ENCODE measurements around the gene GRIK1.

GRIK1 gene

DNA sequence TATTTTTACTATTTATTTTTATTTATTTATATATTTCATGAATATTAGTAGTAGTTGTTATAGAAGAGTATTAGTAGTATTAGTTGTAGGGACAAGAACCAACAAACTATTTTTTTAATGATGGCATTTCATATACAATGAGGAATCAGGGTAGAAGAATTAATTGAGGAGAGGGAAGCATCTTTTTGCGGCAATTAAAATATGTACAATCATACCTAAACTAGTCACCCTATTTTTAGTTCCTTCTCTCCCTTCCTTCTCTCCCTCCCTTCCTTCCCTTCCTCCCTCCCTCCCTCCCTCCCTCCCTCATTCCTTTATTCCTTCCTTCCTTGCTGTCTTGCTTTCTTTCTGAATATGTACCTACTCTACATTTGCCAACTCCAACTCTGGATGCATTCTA lies 189.8 kb downstream of the GRIK1 start:
- no peak overlapping the region for H3K27ac ChIP-seq (ENCODE audit: low read length)
- no peaks in the 10 kb centered on the region for H3K27me3 ChIP-seq (ENCODE audit: control insufficient read depth in 1 of 2, insufficient read depth in 2 of 2, low read length in 2 of 2)
- H3K9me3 ChIP-seq (ENCODE audit: control insufficient read depth in 2 of 2, low read length in 2 of 2) = no peaks in the 10 kb centered on the region
- no peaks in the 10 kb centered on the region for H3K4me1 ChIP-seq (ENCODE audit: control insufficient read depth, insufficient read depth, low read length)
- H3K4me3 ChIP-seq (ENCODE audit: low read length in 2 of 2) = no peak overlapping the region
- no peaks in the 10 kb centered on the region for H3K36me3 ChIP-seq (ENCODE audit: control insufficient read depth in 2 of 2, insufficient read depth in 2 of 2, low read length in 2 of 2)
- no peak overlapping the region for H3K9ac ChIP-seq (ENCODE audit: low read length in 2 of 2)

DNA sequence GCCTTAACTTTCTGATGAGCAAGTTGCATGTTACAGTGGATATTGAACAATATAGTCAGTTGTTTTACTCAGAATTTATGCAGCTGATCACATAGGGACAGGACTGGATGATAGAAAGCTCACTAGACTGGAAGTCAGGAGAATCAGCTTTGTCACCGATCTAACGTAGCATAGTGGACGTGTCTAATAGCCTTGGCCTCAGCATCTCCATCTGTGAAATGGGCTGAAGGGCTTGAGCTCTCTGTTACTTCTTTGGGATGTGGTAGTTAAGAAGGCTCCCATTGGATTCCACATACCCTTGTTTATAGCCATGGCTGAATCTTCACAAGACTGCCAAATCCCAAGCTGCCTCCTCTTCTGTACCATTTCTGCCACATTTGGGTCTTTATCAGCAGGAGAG lies 190.6 kb downstream of the GRIK1 start:
- Histone ChIP-seq H3K27me3 (ENCODE audit: control insufficient read depth in 1 of 2, insufficient read depth in 2 of 2, low read length in 2 of 2) (no peaks in the 10 kb centered on the region), H3K9ac (ENCODE audit: low read length in 2 of 2) (no peak overlapping the region), H3K27ac (ENCODE audit: low read length) (no peak overlapping the region), H3K4me3 (ENCODE audit: low read length in 2 of 2) (no peak overlapping the region), H3K36me3 (ENCODE audit: control insufficient read depth in 2 of 2, insufficient read depth in 2 of 2, low read length in 2 of 2) (no peaks in the 10 kb centered on the region), H3K4me1 (ENCODE audit: control insufficient read depth, insufficient read depth, low read length) (no peaks in the 10 kb centered on the region), H3K9me3 (ENCODE audit: control insufficient read depth in 2 of 2, low read length in 2 of 2) (no peaks in the 10 kb centered on the region)

- Histone ChIP-seq H3K4me1 (ENCODE audit: control insufficient read depth, insufficient read depth, low read length) (no peaks in the 10 kb centered on the region), H3K36me3 (ENCODE audit: control insufficient read depth in 2 of 2, insufficient read depth in 2 of 2, low read length in 2 of 2) (no peaks in the 10 kb centered on the region), H3K4me3 (ENCODE audit: low read length in 2 of 2) (no peak overlapping the region), H3K9ac (ENCODE audit: low read length in 2 of 2) (no peak overlapping the region), H3K9me3 (ENCODE audit: control insufficient read depth in 2 of 2, low read length in 2 of 2) (no peaks in the 10 kb centered on the region), H3K27ac (ENCODE audit: low read length) (no peak overlapping the region), H3K27me3 (ENCODE audit: control insufficient read depth in 1 of 2, insufficient read depth in 2 of 2, low read length in 2 of 2) (no peaks in the 10 kb centered on the region)
Observed at GRCh38 chr21:29748391-29749167, 191.2 kb downstream of the GRIK1 start.

GRCh38 chr21:29741761-29742160 lies 198.0 kb downstream of the GRIK1 start:
- no peaks in the 10 kb centered on the region for H3K4me1 ChIP-seq (ENCODE audit: control insufficient read depth, insufficient read depth, low read length)
- H3K27me3 ChIP-seq (ENCODE audit: control insufficient read depth in 1 of 2, insufficient read depth in 2 of 2, low read length in 2 of 2) = no peaks in the 10 kb centered on the region
- H3K9me3 ChIP-seq (ENCODE audit: control insufficient read depth in 2 of 2, low read length in 2 of 2) = no peaks in the 10 kb centered on the region
- no peaks in the 10 kb centered on the region for H3K36me3 ChIP-seq (ENCODE audit: control insufficient read depth in 2 of 2, insufficient read depth in 2 of 2, low read length in 2 of 2)
- no peak overlapping the region for H3K9ac ChIP-seq (ENCODE audit: low read length in 2 of 2)
- H3K4me3 ChIP-seq (ENCODE audit: low read length in 2 of 2) = no peak overlapping the region
- no peak overlapping the region for H3K27ac ChIP-seq (ENCODE audit: low read length)

- no peak overlapping the region for H3K4me3 ChIP-seq (ENCODE audit: low read length in 2 of 2)
- no peaks in the 10 kb centered on the region for H3K27me3 ChIP-seq (ENCODE audit: control insufficient read depth in 1 of 2, insufficient read depth in 2 of 2, low read length in 2 of 2)
- H3K4me1 ChIP-seq (ENCODE audit: control insufficient read depth, insufficient read depth, low read length) = no peaks in the 10 kb centered on the region
- H3K9ac ChIP-seq (ENCODE audit: low read length in 2 of 2) = no peak overlapping the region
- H3K36me3 ChIP-seq (ENCODE audit: control insufficient read depth in 2 of 2, insufficient read depth in 2 of 2, low read length in 2 of 2) = no peaks in the 10 kb centered on the region
- H3K9me3 ChIP-seq (ENCODE audit: control insufficient read depth in 2 of 2, low read length in 2 of 2) = no peaks in the 10 kb centered on the region
- no peak overlapping the region for H3K27ac ChIP-seq (ENCODE audit: low read length)
Observed at GRCh38 chr21:29739176-29739575, 200.6 kb downstream of the GRIK1 start.

DNA sequence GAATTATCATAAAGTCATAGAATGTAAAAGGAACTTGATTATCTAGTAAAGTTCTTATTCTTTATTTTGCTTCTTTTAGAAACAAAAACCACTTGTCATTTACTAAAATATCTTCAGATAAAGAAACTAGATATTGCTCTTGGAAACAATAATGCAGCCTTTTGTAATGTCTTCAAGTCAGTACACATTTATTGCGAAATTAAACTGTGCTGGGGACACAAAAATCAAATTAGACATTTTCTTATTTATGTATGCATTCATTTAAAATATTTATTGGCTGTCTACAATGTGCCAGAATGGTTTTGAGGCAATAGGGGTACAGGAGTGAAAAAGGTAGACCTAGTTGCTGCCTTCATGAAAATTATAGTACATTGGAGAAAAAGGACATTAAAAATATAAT lies 201.1 kb downstream of the GRIK1 start:
- Histone ChIP-seq H3K36me3 (ENCODE audit: control insufficient read depth in 2 of 2, insufficient read depth in 2 of 2, low read length in 2 of 2) (no peaks in the 10 kb centered on the region), H3K27me3 (ENCODE audit: control insufficient read depth in 1 of 2, insufficient read depth in 2 of 2, low read length in 2 of 2) (no peaks in the 10 kb centered on the region), H3K4me1 (ENCODE audit: control insufficient read depth, insufficient read depth, low read length) (no peaks in the 10 kb centered on the region), H3K4me3 (ENCODE audit: low read length in 2 of 2) (no peak overlapping the region), H3K27ac (ENCODE audit: low read length) (no peak overlapping the region), H3K9me3 (ENCODE audit: control insufficient read depth in 2 of 2, low read length in 2 of 2) (no peaks in the 10 kb centered on the region), H3K9ac (ENCODE audit: low read length in 2 of 2) (no peak overlapping the region)

GRCh38 chr21:29737186-29737585 lies 202.6 kb downstream of the GRIK1 start:
- H3K36me3 ChIP-seq (ENCODE audit: control insufficient read depth in 2 of 2, insufficient read depth in 2 of 2, low read length in 2 of 2) = no peaks in the 10 kb centered on the region
- no peak overlapping the region for H3K27ac ChIP-seq (ENCODE audit: low read length)
- no peak overlapping the region for H3K4me3 ChIP-seq (ENCODE audit: low read length in 2 of 2)
- H3K4me1 ChIP-seq (ENCODE audit: control insufficient read depth, insufficient read depth, low read length) = no peaks in the 10 kb centered on the region
- H3K27me3 ChIP-seq (ENCODE audit: control insufficient read depth in 1 of 2, insufficient read depth in 2 of 2, low read length in 2 of 2) = no peaks in the 10 kb centered on the region
- H3K9me3 ChIP-seq (ENCODE audit: control insufficient read depth in 2 of 2, low read length in 2 of 2) = no peaks in the 10 kb centered on the region
- no peak overlapping the region for H3K9ac ChIP-seq (ENCODE audit: low read length in 2 of 2)

DNA sequence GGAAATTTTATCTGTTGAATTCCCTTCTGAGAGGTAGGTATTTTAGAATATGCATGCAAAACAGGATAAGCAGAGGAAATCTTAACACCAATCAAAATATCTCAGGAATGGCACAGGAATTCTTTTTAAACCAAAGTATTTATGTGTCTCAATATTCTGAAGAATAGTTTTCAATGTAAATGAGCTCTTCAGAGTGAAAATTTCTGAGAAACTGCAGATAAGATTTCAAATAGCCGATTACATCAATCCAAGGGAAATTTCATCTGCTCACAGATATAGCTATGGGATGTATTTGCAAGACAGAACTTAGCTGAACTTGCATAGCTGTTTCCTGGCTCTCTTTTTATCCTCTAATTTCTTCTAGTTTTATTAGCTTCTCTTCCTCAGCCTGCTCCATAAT lies 209.5 kb downstream of the GRIK1 start:
- Histone ChIP-seq H3K9ac (ENCODE audit: low read length in 2 of 2) (no peak overlapping the region), H3K4me1 (ENCODE audit: control insufficient read depth, insufficient read depth, low read length) (no peaks in the 10 kb centered on the region), H3K9me3 (ENCODE audit: control insufficient read depth in 2 of 2, low read length in 2 of 2) (no peaks in the 10 kb centered on the region), H3K36me3 (ENCODE audit: control insufficient read depth in 2 of 2, insufficient read depth in 2 of 2, low read length in 2 of 2) (no peaks in the 10 kb centered on the region), H3K27ac (ENCODE audit: low read length) (no peak overlapping the region), H3K4me3 (ENCODE audit: low read length in 2 of 2) (no peak overlapping the region), H3K27me3 (ENCODE audit: control insufficient read depth in 1 of 2, insufficient read depth in 2 of 2, low read length in 2 of 2) (no peaks in the 10 kb centered on the region)

GRCh38 chr21:29726044-29726443 lies 213.8 kb downstream of the GRIK1 start:
- no peaks in the 10 kb centered on the region for H3K4me1 ChIP-seq (ENCODE audit: control insufficient read depth, insufficient read depth, low read length)
- H3K9ac ChIP-seq (ENCODE audit: low read length in 2 of 2) = no peak overlapping the region
- H3K4me3 ChIP-seq (ENCODE audit: low read length in 2 of 2) = no peak overlapping the region
- no peaks in the 10 kb centered on the region for H3K36me3 ChIP-seq (ENCODE audit: control insufficient read depth in 2 of 2, insufficient read depth in 2 of 2, low read length in 2 of 2)
- H3K27me3 ChIP-seq (ENCODE audit: control insufficient read depth in 1 of 2, insufficient read depth in 2 of 2, low read length in 2 of 2) = no peaks in the 10 kb centered on the region
- H3K27ac ChIP-seq (ENCODE audit: low read length) = no peak overlapping the region
- H3K9me3 ChIP-seq (ENCODE audit: control insufficient read depth in 2 of 2, low read length in 2 of 2) = no peaks in the 10 kb centered on the region

- Histone ChIP-seq H3K36me3 (ENCODE audit: control insufficient read depth in 2 of 2, insufficient read depth in 2 of 2, low read length in 2 of 2) (no peaks in the 10 kb centered on the region), H3K9me3 (ENCODE audit: control insufficient read depth in 2 of 2, low read length in 2 of 2) (no peaks in the 10 kb centered on the region), H3K27ac (ENCODE audit: low read length) (no peak overlapping the region), H3K4me3 (ENCODE audit: low read length in 2 of 2) (no peak overlapping the region), H3K27me3 (ENCODE audit: control insufficient read depth in 1 of 2, insufficient read depth in 2 of 2, low read length in 2 of 2) (no peaks in the 10 kb centered on the region), H3K9ac (ENCODE audit: low read length in 2 of 2) (no peak overlapping the region), H3K4me1 (ENCODE audit: control insufficient read depth, insufficient read depth, low read length) (no peaks in the 10 kb centered on the region)
Observed at GRCh38 chr21:29725025-29725736, 214.6 kb downstream of the GRIK1 start.

GRCh38 chr21:29721964-29722363 lies 217.8 kb downstream of the GRIK1 start:
- no peaks in the 10 kb centered on the region for H3K9me3 ChIP-seq (ENCODE audit: control insufficient read depth in 2 of 2, low read length in 2 of 2)
- no peaks in the 10 kb centered on the region for H3K27me3 ChIP-seq (ENCODE audit: control insufficient read depth in 1 of 2, insufficient read depth in 2 of 2, low read length in 2 of 2)
- no peak overlapping the region for H3K4me3 ChIP-seq (ENCODE audit: low read length in 2 of 2)
- no peaks in the 10 kb centered on the region for H3K4me1 ChIP-seq (ENCODE audit: control insufficient read depth, insufficient read depth, low read length)
- H3K36me3 ChIP-seq (ENCODE audit: control insufficient read depth in 2 of 2, insufficient read depth in 2 of 2, low read length in 2 of 2) = no peaks in the 10 kb centered on the region
- no peak overlapping the region for H3K9ac ChIP-seq (ENCODE audit: low read length in 2 of 2)
- H3K27ac ChIP-seq (ENCODE audit: low read length) = no peak overlapping the region

All from stomach smooth muscle (tissue), 2 donors.